Breast epithelium (tissue), 3 donors: Measurements from ENCODE around the gene CAND1.

Experiments used
- CTCF ChIP-seq, 3 donors: fragments of 450-650 bp; IDR thresholded peaks; one replicate each; pipeline ENCODE4 v1.5.1; 2016 to 2017; ENCODE audit warnings: antibody characterized with exemption in 3 of 3, mild to moderate bottlenecking in 3 of 3, moderate library complexity in 3 of 3
- POLR2A ChIP-seq: fragments of 450-650 bp; IDR thresholded peaks from one replicate; pipeline ENCODE4 v1.6.1; 2016; ENCODE audit warnings: antibody characterized with exemption, mild to moderate bottlenecking, moderate library complexity
- POLR2AphosphoS5 ChIP-seq, 3 donors: sonication (generic); formaldehyde crosslinking; IDR thresholded peaks; one replicate each; pipeline ENCODE4 v1.6.1; 2017; ENCODE audit warnings: antibody characterized with exemption in 3 of 3

GRCh38 chr12:67279637-67280036, 10.5 kb downstream of the CAND1 start:
- TF ChIP-seq CTCF (IDR thresholded peaks at IDR 0.05) = no peak
- TF ChIP-seq POLR2A = no peak
- no peak for TF ChIP-seq POLR2AphosphoS5 (IDR thresholded peaks at IDR 0.05)
